ENCODE measurements around the gene NHSL2. TPM values are rescaled to one million over a fixed set of nuclear protein-coding genes. Genes with fewer than 3 reads are reported as not detected.

Gene NHSL2
- total and polyA plus RNA-seq, 2 of the 13 experiments (the other 11 are each of a cell fraction or from before 2014, with no cell fraction given), result not detected

- Histone ChIP-seq H3K79me2 (ENCODE audit: insufficient read depth, low read length) (no peaks in the 10 kb centered on the region), H3K9ac (ENCODE audit: insufficient read depth, low read depth, low read length) (no peak overlapping the region), H3K4me3 (replicated peaks in 1 of 3; ENCODE audit: insufficient read depth in 1 of 3, low read depth in 2 of 3, low read length in 3 of 3) (no peak overlapping the region), H3K27ac (ENCODE audit: extremely low read length, insufficient read depth, low read length) (no peak overlapping the region), H3K27me3 (ENCODE audit: control insufficient read depth in 1 of 2, insufficient read depth in 2 of 2, low read length in 2 of 2) (no peaks in the 10 kb centered on the region), H3K4me2 (ENCODE audit: low read depth, low read length) (no peak overlapping the region), H3K4me1 (ENCODE audit: insufficient read depth, low read length) (no peaks in the 10 kb centered on the region), H2AFZ (ENCODE audit: low read length) (no peak overlapping the region), H4K20me1 (ENCODE audit: insufficient read depth, low read length) (no peaks in the 10 kb centered on the region), H3K9me3 (ENCODE audit: low read length) (no peaks in the 10 kb centered on the region), H3K36me3 (replicated peaks in 1 of 2; ENCODE audit: control insufficient read depth in 1 of 2, insufficient read depth in 2 of 2, low read length in 2 of 2) (no peaks in the 10 kb centered on the region)
- intact Hi-C loops (cut with micrococcal nuclease; ENCODE audit: unreplicated experiment), result no loop called here
- ATAC-seq (no peak), DNase-seq (ENCODE audit: low spot score) (no peak), FAIRE-seq (no peak)
- CTCF ChIA-PET (ENCODE audit: low intra/inter-chr PET ratio, low total read pairs), result no interaction called here
- WGBS (ENCODE audit: low lambda C conversion rate), result 41% methylated on average over 2 of the region's 2 CpGs
- in situ Hi-C loops (cut with HindIII; ENCODE audit: extremely low pct_ligation_motif_present, low pct_unique_long_range_greater_than_20kb), result no loop called here
- BruUV-seq (replicated peaks), result no TSS peak
- no peak for TF ChIP-seq ERF (CRISPR knock-in tag; IDR thresholded peaks at IDR 0.05)
- no peak for TF ChIP-seq RCOR2 (CRISPR knock-in tag; IDR thresholded peaks at IDR 0.05)
- TF ChIP-seq KDM4B (CRISPR knock-in tag; IDR thresholded peaks at IDR 0.05), result no peak
- TF ChIP-seq ZNF616 (CRISPR knock-in tag; IDR thresholded peaks at IDR 0.05; ENCODE audit: low read depth), result no peak
- no peak for TF ChIP-seq FOSL2 (CRISPR knock-in tag; IDR thresholded peaks at IDR 0.05)
- TF ChIP-seq NFIC (IDR thresholded peaks at IDR 0.05; ENCODE audit: low read length), result no peak
- TF ChIP-seq ARID2 (CRISPR knock-in tag; IDR thresholded peaks at IDR 0.05; ENCODE audit: borderline replicate concordance), result no peak
- TF ChIP-seq, protein P1, sequence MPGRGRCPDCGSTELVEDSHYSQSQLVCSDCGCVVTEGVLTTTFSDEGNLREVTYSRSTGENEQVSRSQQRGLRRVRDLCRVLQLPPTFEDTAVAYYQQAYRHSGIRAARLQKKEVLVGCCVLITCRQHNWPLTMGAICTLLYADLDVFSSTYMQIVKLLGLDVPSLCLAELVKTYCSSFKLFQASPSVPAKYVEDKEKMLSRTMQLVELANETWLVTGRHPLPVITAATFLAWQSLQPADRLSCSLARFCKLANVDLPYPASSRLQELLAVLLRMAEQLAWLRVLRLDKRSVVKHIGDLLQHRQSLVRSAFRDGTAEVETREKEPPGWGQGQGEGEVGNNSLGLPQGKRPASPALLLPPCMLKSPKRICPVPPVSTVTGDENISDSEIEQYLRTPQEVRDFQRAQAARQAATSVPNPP (CRISPR knock-in tag; IDR thresholded peaks at IDR 0.05), result no peak
- TF ChIP-seq, protein P2, sequence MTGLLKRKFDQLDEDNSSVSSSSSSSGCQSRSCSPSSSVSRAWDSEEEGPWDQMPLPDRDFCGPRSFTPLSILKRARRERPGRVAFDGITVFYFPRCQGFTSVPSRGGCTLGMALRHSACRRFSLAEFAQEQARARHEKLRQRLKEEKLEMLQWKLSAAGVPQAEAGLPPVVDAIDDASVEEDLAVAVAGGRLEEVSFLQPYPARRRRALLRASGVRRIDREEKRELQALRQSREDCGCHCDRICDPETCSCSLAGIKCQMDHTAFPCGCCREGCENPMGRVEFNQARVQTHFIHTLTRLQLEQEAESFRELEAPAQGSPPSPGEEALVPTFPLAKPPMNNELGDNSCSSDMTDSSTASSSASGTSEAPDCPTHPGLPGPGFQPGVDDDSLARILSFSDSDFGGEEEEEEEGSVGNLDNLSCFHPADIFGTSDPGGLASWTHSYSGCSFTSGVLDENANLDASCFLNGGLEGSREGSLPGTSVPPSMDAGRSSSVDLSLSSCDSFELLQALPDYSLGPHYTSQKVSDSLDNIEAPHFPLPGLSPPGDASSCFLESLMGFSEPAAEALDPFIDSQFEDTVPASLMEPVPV (CRISPR knock-in tag; IDR thresholded peaks at IDR 0.05), result no peak
- POLR2A ChIA-PET, result no interaction called here
These were observed 91.3 kb downstream of the NHSL2 start for GRCh38 chrX:72001906-72002305.

Data from HepG2 (cell line).